HepG2 (cell line): Measurements from ENCODE around the gene MTMR1. TPM values are rescaled to one million over a fixed set of nuclear protein-coding genes. Genes with fewer than 3 reads are reported as not detected.

Experiments
- ATAC-seq: fragments of 200-7000 bp; cut with Tn5 transposase; 3 replicates; pipeline ENCODE4 v1.9.1; 2020; ENCODE audit warnings: mild to moderate bottlenecking, moderate library complexity
- BruUV-seq: library from RNA; stranded (reverse); fragments of 400-500 nt; replicated peaks from 2 replicates; lab custom pipeline; 2021; lab: Mats Ljungman, UMichigan
- CTCF ChIA-PET: fragments of 300-600 bp; formaldehyde crosslinking; extraction: SDS; loops from one replicate; lab custom pipeline; 2021; ENCODE audit warnings: low total read pairs, inconsistent platforms, low intra/inter-chr PET ratio; lab: Yijun Ruan, JAX
- POLR2A ChIA-PET: fragments of 350-600 bp; sonication (Branson Sonifier 250); formaldehyde crosslinking; loops from one replicate; lab custom pipeline; 2020; ENCODE audit warnings: antibody characterized with exemption, inconsistent platforms; lab: Yijun Ruan, JAX
- DNase-seq: peaks from one replicate; pipeline ENCODE4 v3.0.0-alpha.2; 2015; ENCODE audit warnings: low spot score
- FAIRE-seq: peaks from 3 replicates; lab custom pipeline; 2011; peaks lifted over from hg19 to GRCh38; lab: Jason Lieb, UNC
- H2AFZ ChIP-seq: one replicate; pipeline ENCODE4 v1.6.1; 2011; ENCODE audit warnings: low read length, inconsistent platforms
- H3K27ac ChIP-seq: fragments of 300-600 bp; 3 replicates; pipeline ENCODE4 v1.8.0; 2011; ENCODE audit warnings: mixed run types, mild to moderate bottlenecking, mixed read lengths, low read length, inconsistent platforms; ENCODE audit not compliant: insufficient read depth; ENCODE audit errors: extremely low read length
- H3K27me3 ChIP-seq, 2 experiments: fragments of 200-600 bp in 1 of 2; 2 replicates in 1 of 2; 3 replicates in 1 of 2; pipeline versions ENCODE4 v1.6.0 to v1.8.0; 2011; ENCODE audit warnings: low read length in 2 of 2, mild to moderate bottlenecking in 2 of 2, moderate library complexity in 2 of 2, inconsistent platforms in 1 of 2; ENCODE audit not compliant: insufficient read depth in 2 of 2, control insufficient read depth in 1 of 2
- H3K36me3 ChIP-seq, 2 experiments: fragments of 200-600 bp in 1 of 2; replicated peaks in 1 of 2; 2 replicates in 1 of 2; 3 replicates in 1 of 2; pipeline versions ENCODE4 v1.5.1 to v1.8.0; 2011; ENCODE audit warnings: low read length in 2 of 2, inconsistent platforms in 1 of 2; ENCODE audit not compliant: insufficient read depth in 2 of 2, control insufficient read depth in 1 of 2
- H3K4me1 ChIP-seq: 2 replicates; pipeline ENCODE4 v1.5.1; 2012; ENCODE audit warnings: low read length, inconsistent platforms; ENCODE audit not compliant: insufficient read depth
- H3K4me2 ChIP-seq: 2 replicates; pipeline ENCODE4 v1.6.0; 2011; ENCODE audit warnings: low read depth, low read length, inconsistent platforms
- H3K4me3 ChIP-seq, 3 experiments: fragments of 200-600 bp in 1 of 3; sonication (generic), shearing (Covaris generic) in 1 of 3; replicated peaks in 1 of 3; 2 replicates each; pipeline ENCODE4 v1.5.1; 2011 to 2016; ENCODE audit warnings: low read length in 3 of 3, inconsistent platforms in 2 of 3, low read depth in 2 of 3, mild to moderate bottlenecking in 2 of 3, control low read depth in 1 of 3, mixed read lengths in 1 of 3; ENCODE audit not compliant: insufficient read depth in 1 of 3
- H3K79me2 ChIP-seq: one replicate; pipeline ENCODE4 v1.6.1; 2011; ENCODE audit warnings: low read length, inconsistent platforms; ENCODE audit not compliant: insufficient read depth
- H3K9ac ChIP-seq: 2 replicates; pipeline ENCODE4 v1.6.0; 2011; ENCODE audit warnings: mild to moderate bottlenecking, low read depth, low read length, inconsistent platforms; ENCODE audit not compliant: insufficient read depth
- H3K9me3 ChIP-seq: 2 replicates; pipeline ENCODE4 v1.5.1; 2012; ENCODE audit warnings: mild to moderate bottlenecking, low read length
- H4K20me1 ChIP-seq: 2 replicates; pipeline ENCODE4 v1.6.0; 2011; ENCODE audit warnings: inconsistent platforms, mild to moderate bottlenecking, low read length, moderate library complexity; ENCODE audit not compliant: insufficient read depth
- CBX2 ChIP-seq, 2 experiments: fragments of 200-600 bp in 1 of 2; sonication (generic); formaldehyde crosslinking in 1 of 2; IDR thresholded peaks; 2 replicates each; pipeline versions ENCODE4 v1.7.0 to v1.8.1; 2018 to 2022; ENCODE audit warnings: low read depth in 2 of 2, low read length in 1 of 2, mild to moderate bottlenecking in 1 of 2, missing genetic modification reagents in 1 of 2
- KMT2A ChIP-seq: sonication (generic); formaldehyde crosslinking; IDR thresholded peaks from 2 replicates; pipeline ENCODE4 v1.4.0; 2020; ENCODE audit warnings: missing genetic modification reagents
- NR3C1 ChIP-seq: sonication (generic); formaldehyde crosslinking; IDR thresholded peaks from 2 replicates; pipeline ENCODE4 v1.4.0; 2020; ENCODE audit warnings: missing genetic modification reagents
- ZBTB3 ChIP-seq: sonication (generic); formaldehyde crosslinking; IDR thresholded peaks from 2 replicates; pipeline ENCODE4 v1.4.0; 2020; ENCODE audit warnings: low read depth, mild to moderate bottlenecking, moderate library complexity, missing genetic modification reagents, borderline replicate concordance
- ZFP36L1 ChIP-seq: sonication (generic); formaldehyde crosslinking; IDR thresholded peaks from 2 replicates; pipeline ENCODE4 v1.8.0; 2022; ENCODE audit warnings: mild to moderate bottlenecking, missing genetic modification reagents, moderate library complexity
- ZNF562 ChIP-seq: sonication (generic); formaldehyde crosslinking; IDR thresholded peaks from 2 replicates; pipeline ENCODE4 v1.8.0; 2022; ENCODE audit warnings: missing genetic modification reagents, borderline replicate concordance
- ZNF670 ChIP-seq: sonication (generic); formaldehyde crosslinking; IDR thresholded peaks from 2 replicates; pipeline ENCODE4 v1.8.0; 2022; ENCODE audit warnings: mild to moderate bottlenecking, missing genetic modification reagents, borderline replicate concordance
- ZSCAN12 ChIP-seq: sonication (generic); formaldehyde crosslinking; IDR thresholded peaks from 2 replicates; pipeline ENCODE4 v1.9.0; 2021; ENCODE audit warnings: mild to moderate bottlenecking, missing genetic modification reagents
- WGBS: methylation state at CpG from one replicate; pipeline ENCODE4 v1.1.6; 2017; ENCODE audit warnings: low lambda C conversion rate; 5-methylcytosine and 5-hydroxymethylcytosine counted together
- in situ Hi-C: cut with HindIII; loops from 2 replicates; pipeline ENCODE4 v1.10.0; 2017; ENCODE audit warnings: low pct_unique_long_range_greater_than_20kb; ENCODE audit not compliant: extremely low pct_ligation_motif_present
- intact Hi-C: fragments of 100-400 bp; cut with micrococcal nuclease; formaldehyde crosslinking; loops from one replicate; pipeline ENCODE4 v1.10.0; 2022; ENCODE audit not compliant: unreplicated experiment
- polyA plus RNA-seq, 8 experiments: library from polyadenylated mRNA; depleted of rRNA in 3 of 8; stranded (reverse) in 7 of 8; unstranded in 1 of 8; fragments of >200 nt; fragmentation: Illumina TruSeq in 4 of 8; extraction: Trizol in 4 of 8; gene quantifications; 2 replicates each; pipeline versions ENCODE4 v1.2.1 to v1.2.3, GENCODE V29; 2011 to 2016; ENCODE audit warnings: low read depth in 4 of 8, missing spikeins in 1 of 8, mixed read lengths in 1 of 8; ENCODE audit not compliant: insufficient read depth in 1 of 8
- total RNA-seq, 5 experiments: library from RNA; depleted of rRNA; stranded (reverse); fragments of >200 nt; fragmentation: Illumina TruSeq; extraction: Trizol; gene quantifications; 2 replicates each; pipeline ENCODE4 v1.2.3, GENCODE V29; 2016; ENCODE audit warnings: low read depth in 1 of 5
- TF ChIP-seq, protein P1 (sequence below), 2 experiments: sonication (generic) in 1 of 2; formaldehyde crosslinking in 1 of 2; IDR thresholded peaks; 2 replicates each; pipeline versions ENCODE4 v1.5.1 to v1.6.1; 2011 to 2020; ENCODE audit warnings: borderline replicate concordance in 1 of 2, low read depth in 1 of 2, low read length in 1 of 2, mild to moderate bottlenecking in 1 of 2, missing genetic modification reagents in 1 of 2, moderate library complexity in 1 of 2
- TF ChIP-seq, protein P2 (sequence below): sonication (generic); formaldehyde crosslinking; IDR thresholded peaks from 2 replicates; pipeline ENCODE4 v1.4.0; 2020; ENCODE audit warnings: missing genetic modification reagents
- TF ChIP-seq, protein P3 (sequence below): sonication (generic); formaldehyde crosslinking; IDR thresholded peaks from 2 replicates; pipeline ENCODE4 v1.5.1; 2020; ENCODE audit warnings: mild to moderate bottlenecking, missing genetic modification reagents, moderate library complexity
- TF ChIP-seq, protein P4 (sequence below): sonication (generic); formaldehyde crosslinking; IDR thresholded peaks from 2 replicates; pipeline ENCODE4 v1.5.0; 2020; ENCODE audit warnings: missing genetic modification reagents
- TF ChIP-seq, protein P5 (sequence below): sonication (generic); formaldehyde crosslinking; IDR thresholded peaks from 2 replicates; pipeline ENCODE4 v1.4.0; 2020; ENCODE audit warnings: missing genetic modification reagents

MTMR1 gene
- total and polyA plus RNA-seq, 2 of the 13 experiments (the other 11 are each of a cell fraction or from before 2014, with no cell fraction given): 8.9 to 11.1 TPM

DNA sequence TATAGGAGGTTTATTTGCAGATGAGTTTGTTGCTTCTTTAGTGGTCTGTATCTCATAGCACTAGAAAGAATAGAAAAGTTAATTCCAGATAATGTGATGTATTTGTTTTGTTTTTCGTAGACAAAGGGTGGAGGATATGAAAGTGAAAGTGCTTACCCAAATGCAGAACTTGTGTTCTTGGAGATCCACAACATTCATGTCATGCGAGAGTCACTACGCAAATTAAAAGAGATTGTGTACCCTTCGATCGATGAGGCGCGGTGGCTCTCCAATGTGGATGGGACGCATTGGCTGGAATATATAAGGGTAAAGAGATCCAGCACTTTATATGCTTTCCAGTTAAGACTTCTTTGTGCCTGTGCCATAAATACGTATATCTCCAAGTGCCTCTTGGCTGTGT, 43.3 kb downstream of the MTMR1 start:
- Histone ChIP-seq H3K27ac (no peak overlapping the region), H3K4me3 (no peak overlapping the region), H3K4me1 (no peaks in the 10 kb centered on the region), H2AFZ (no peak overlapping the region), H3K27me3 (no peaks in the 10 kb centered on the region), H3K9me3 (no peaks in the 10 kb centered on the region), H3K9ac (no peak overlapping the region), H3K4me2 (no peak overlapping the region), H4K20me1 (no peaks in the 10 kb centered on the region), H3K36me3 (peaks cover 1 to 21% of the 10 kb centered on the region in 2 experiments; a peak in 4 of 5 replicates), H3K79me2 (no peaks in the 10 kb centered on the region)
- DNase-seq: no peak
- in situ Hi-C loops (no loop called here), intact Hi-C loops (no loop called here)
- ChIA-PET CTCF (no interaction called here), POLR2A (no interaction called here)
- WGBS: 95% methylated on average over 9 of the region's 9 CpGs
- BruUV-seq: no TSS peak
- no peak for FAIRE-seq
- no peak for TF ChIP-seq ZNF670 (CRISPR knock-in tag)
- TF ChIP-seq KMT2A (CRISPR knock-in tag): no peak
- TF ChIP-seq, protein P1, sequence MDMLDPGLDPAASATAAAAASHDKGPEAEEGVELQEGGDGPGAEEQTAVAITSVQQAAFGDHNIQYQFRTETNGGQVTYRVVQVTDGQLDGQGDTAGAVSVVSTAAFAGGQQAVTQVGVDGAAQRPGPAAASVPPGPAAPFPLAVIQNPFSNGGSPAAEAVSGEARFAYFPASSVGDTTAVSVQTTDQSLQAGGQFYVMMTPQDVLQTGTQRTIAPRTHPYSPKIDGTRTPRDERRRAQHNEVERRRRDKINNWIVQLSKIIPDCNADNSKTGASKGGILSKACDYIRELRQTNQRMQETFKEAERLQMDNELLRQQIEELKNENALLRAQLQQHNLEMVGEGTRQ (IDR thresholded peaks at IDR 0.05; ENCODE audit: low read depth, low read length): no peak
- TF ChIP-seq, protein P1 (CRISPR knock-in tag; IDR thresholded peaks at IDR 0.05; ENCODE audit: borderline replicate concordance): no peak
- TF ChIP-seq, protein P2, sequence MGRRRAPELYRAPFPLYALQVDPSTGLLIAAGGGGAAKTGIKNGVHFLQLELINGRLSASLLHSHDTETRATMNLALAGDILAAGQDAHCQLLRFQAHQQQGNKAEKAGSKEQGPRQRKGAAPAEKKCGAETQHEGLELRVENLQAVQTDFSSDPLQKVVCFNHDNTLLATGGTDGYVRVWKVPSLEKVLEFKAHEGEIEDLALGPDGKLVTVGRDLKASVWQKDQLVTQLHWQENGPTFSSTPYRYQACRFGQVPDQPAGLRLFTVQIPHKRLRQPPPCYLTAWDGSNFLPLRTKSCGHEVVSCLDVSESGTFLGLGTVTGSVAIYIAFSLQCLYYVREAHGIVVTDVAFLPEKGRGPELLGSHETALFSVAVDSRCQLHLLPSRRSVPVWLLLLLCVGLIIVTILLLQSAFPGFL (CRISPR knock-in tag): no peak
- TF ChIP-seq, protein P3, sequence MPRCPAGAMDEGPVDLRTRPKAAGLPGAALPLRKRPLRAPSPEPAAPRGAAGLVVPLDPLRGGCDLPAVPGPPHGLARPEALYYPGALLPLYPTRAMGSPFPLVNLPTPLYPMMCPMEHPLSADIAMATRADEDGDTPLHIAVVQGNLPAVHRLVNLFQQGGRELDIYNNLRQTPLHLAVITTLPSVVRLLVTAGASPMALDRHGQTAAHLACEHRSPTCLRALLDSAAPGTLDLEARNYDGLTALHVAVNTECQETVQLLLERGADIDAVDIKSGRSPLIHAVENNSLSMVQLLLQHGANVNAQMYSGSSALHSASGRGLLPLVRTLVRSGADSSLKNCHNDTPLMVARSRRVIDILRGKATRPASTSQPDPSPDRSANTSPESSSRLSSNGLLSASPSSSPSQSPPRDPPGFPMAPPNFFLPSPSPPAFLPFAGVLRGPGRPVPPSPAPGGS (CRISPR knock-in tag): no peak
- no peak for TF ChIP-seq NR3C1
- TF ChIP-seq CBX2 (IDR thresholded peaks at IDR 0.05; ENCODE audit: low read depth, low read length): no peak
- TF ChIP-seq CBX2 (CRISPR knock-in tag; IDR thresholded peaks at IDR 0.05; ENCODE audit: low read depth): no peak
- TF ChIP-seq, protein P4, sequence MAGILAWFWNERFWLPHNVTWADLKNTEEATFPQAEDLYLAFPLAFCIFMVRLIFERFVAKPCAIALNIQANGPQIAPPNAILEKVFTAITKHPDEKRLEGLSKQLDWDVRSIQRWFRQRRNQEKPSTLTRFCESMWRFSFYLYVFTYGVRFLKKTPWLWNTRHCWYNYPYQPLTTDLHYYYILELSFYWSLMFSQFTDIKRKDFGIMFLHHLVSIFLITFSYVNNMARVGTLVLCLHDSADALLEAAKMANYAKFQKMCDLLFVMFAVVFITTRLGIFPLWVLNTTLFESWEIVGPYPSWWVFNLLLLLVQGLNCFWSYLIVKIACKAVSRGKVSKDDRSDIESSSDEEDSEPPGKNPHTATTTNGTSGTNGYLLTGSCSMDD (CRISPR knock-in tag): no peak
- TF ChIP-seq, protein P5, sequence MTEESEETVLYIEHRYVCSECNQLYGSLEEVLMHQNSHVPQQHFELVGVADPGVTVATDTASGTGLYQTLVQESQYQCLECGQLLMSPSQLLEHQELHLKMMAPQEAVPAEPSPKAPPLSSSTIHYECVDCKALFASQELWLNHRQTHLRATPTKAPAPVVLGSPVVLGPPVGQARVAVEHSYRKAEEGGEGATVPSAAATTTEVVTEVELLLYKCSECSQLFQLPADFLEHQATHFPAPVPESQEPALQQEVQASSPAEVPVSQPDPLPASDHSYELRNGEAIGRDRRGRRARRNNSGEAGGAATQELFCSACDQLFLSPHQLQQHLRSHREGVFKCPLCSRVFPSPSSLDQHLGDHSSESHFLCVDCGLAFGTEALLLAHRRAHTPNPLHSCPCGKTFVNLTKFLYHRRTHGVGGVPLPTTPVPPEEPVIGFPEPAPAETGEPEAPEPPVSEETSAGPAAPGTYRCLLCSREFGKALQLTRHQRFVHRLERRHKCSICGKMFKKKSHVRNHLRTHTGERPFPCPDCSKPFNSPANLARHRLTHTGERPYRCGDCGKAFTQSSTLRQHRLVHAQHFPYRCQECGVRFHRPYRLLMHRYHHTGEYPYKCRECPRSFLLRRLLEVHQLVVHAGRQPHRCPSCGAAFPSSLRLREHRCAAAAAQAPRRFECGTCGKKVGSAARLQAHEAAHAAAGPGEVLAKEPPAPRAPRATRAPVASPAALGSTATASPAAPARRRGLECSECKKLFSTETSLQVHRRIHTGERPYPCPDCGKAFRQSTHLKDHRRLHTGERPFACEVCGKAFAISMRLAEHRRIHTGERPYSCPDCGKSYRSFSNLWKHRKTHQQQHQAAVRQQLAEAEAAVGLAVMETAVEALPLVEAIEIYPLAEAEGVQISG (CRISPR knock-in tag): no peak
- no peak for TF ChIP-seq ZSCAN12 (CRISPR knock-in tag)
- no peak for TF ChIP-seq ZFP36L1 (CRISPR knock-in tag)
- no peak for TF ChIP-seq ZBTB3
- no peak for TF ChIP-seq ZNF562 (CRISPR knock-in tag)
- no peak for ATAC-seq
